Measurements from ENCODE around the gene PRSS57. TPM values are rescaled to one million over a fixed set of nuclear protein-coding genes. Genes with fewer than 3 reads are reported as not detected.
"Not testable (repeated sequence)": the region's sequence is repeated elsewhere in the genome, so short reads cannot be mapped to it uniquely, and the experiment has no call there.

PRSS57 gene
- polyA plus RNA-seq, 1 of the 3 experiments (the other 2 are of a cell fraction) = not detected

DNA sequence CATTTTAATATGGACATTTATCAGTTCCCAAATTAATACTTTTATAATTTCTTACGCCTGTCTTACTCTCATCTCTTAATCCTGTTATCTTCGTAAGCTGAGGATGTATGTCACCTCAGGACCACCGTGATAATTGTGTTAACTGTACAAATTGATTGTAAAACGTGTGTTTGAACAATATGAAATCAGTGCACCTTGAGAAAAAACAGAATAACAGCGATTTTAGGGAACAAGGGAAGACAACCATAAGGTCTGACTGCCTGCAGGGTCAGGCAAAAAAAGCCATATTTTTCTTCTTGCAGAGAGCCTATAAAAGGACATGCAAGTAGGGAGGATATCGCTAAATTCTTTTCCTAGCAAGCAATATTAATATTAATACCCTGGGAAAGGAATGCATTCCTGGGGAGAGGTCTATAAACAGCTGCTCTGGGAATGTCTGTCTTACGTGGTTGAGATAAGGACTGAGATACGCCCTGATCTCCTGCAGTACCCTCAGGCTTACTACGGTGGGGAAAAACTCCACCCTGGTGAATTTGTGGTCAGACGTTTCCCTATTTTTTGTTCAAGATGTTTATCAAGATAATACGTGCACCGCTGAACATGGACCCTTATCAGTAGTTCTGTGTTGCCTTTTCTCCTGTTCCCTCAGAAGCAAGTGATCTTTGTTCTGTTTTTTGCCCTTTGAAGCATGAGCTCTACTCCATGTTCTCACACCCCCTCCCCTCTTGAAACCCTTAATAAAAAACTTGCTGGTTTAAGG, 26.4 kb downstream of the PRSS57 start:
- H3K27me3 ChIP-seq (ENCODE audit: insufficient read depth); H2AFZ ChIP-seq (ENCODE audit: low read depth); H3K36me3 ChIP-seq (replicated peaks in 1 of 2; ENCODE audit: control insufficient read depth in 1 of 2, insufficient read depth in 2 of 2, low read length in 1 of 2); H3K27ac ChIP-seq (ENCODE audit: low read depth in 2 of 2, low read length in 1 of 2); H3K9me2 ChIP-seq; H3K4me2 ChIP-seq; H3F3A ChIP-seq (replicated peaks; ENCODE audit: insufficient read depth); H3K9me3 ChIP-seq; H3K4me3 ChIP-seq (ENCODE audit: low read depth in 2 of 2, low read length in 1 of 2); H3K9ac ChIP-seq; H4K20me1 ChIP-seq (ENCODE audit: insufficient read depth); POLR2A ChIA-PET; DNase-seq; H3K4me1 ChIP-seq (ENCODE audit: control insufficient read depth in 1 of 2, insufficient read depth in 2 of 2, low read depth in 1 of 2, low read length in 1 of 2); H3K79me2 ChIP-seq (ENCODE audit: insufficient read depth): not testable (repeated sequence)
- CTCF ChIA-PET = interaction anchor here (0.8 to 1.3 kb wide), 3 partner anchors 65 to 189 kb away, joined by 3 to 9 read pairs (median 4); no protein-coding TSS in a partner anchor
- WGBS (ENCODE audit: low lambda C conversion rate) = 31% methylated on average over 12 of the region's 12 CpGs

DNA sequence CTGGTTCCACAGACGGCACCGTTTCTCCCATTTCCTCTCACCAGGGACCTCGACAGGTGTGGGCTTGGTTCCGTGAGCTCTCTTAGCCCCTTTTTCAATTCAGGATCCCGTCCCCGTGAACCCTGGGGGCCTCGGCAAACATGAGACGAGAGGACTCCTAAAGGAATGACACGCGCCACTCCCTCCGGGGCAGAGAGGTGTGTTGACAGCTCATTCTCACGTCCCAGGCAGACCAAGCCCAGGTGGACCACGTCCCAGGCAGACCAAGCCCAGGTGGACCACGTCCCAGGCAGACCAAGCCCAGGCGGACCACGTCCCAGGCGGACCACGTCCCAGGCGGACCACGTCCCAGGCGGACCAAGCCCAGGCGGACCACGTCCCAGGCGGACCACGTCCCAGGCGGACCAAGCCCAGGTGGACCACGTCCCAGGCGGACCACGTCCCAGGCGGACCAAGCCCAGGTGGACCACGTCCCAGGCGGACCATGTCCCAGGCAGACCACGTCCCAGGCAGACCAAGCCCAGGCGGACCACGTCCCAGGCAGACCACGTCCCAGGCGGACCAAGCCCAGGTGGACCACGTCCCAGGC, 28.2 kb downstream of the PRSS57 start:
- Histone ChIP-seq H3K4me1 (ENCODE audit: control insufficient read depth in 1 of 2, insufficient read depth in 2 of 2, low read depth in 1 of 2, low read length in 1 of 2) (peaks cover 0 to 10% of the 10 kb centered on the region in 2 experiments; a peak in 1 of 4 replicates), H3K79me2 (ENCODE audit: insufficient read depth) (peaks cover 12% of the 10 kb centered on the region)
- CTCF ChIA-PET = interaction anchor here (1.1 to 1.7 kb wide), 3 partner anchors 8 to 67 kb away, joined by 3 to 8 read pairs (median 3); no protein-coding TSS in a partner anchor
- H3K4me3 ChIP-seq (ENCODE audit: low read depth in 2 of 2, low read length in 1 of 2); H3K9ac ChIP-seq; DNase-seq; H3K27me3 ChIP-seq (ENCODE audit: insufficient read depth); H3K27ac ChIP-seq (ENCODE audit: low read depth in 2 of 2, low read length in 1 of 2); H3K9me2 ChIP-seq; H2AFZ ChIP-seq (ENCODE audit: low read depth); H4K20me1 ChIP-seq (ENCODE audit: insufficient read depth); H3K36me3 ChIP-seq (replicated peaks in 1 of 2; ENCODE audit: control insufficient read depth in 1 of 2, insufficient read depth in 2 of 2, low read length in 1 of 2); H3K9me3 ChIP-seq; H3K4me2 ChIP-seq; POLR2A ChIA-PET; H3F3A ChIP-seq (replicated peaks; ENCODE audit: insufficient read depth): not testable (repeated sequence)
- 77% methylated on average over 12 of the region's 38 CpGs for WGBS (ENCODE audit: low lambda C conversion rate)

DNA sequence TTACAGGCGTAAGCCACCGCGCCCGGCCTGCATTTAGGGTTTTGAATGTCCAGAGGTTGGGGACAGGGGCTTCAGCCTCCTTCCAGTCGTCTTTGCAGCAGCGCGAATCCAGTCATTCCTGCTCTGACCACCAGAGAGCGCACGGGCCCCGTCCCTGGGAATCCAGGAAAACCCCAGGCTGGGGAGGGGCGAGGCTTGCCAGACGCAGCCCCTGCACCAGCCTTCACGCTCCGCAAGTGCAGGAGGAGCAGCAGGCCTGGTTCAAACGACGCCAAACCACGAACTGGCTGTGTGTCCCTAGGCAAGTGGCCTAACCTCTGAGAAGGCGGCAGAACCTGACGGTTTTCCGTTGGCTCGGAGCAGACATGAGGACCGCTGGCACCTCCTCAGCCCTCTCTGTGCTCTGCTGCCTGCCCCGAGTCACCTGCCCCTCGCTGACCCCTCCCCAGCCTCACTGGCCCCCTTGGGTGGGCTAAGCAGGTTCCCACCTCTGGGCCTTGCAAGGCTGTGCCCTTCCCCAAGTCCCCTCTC, 30.3 kb downstream of the PRSS57 start:
- Histone ChIP-seq H3K4me2 (peak overlapping the region; percentile 81; the same call in 1 of the 2 replicates), H3K9ac (no peak overlapping the region), H3K4me1 (ENCODE audit: control insufficient read depth in 1 of 2, insufficient read depth in 2 of 2, low read depth in 1 of 2, low read length in 1 of 2) (peaks cover 7 to 29% of the 10 kb centered on the region in 2 experiments; a peak in 2 of 4 replicates), H3F3A (replicated peaks; ENCODE audit: insufficient read depth) (peaks cover 8% of the 10 kb centered on the region), H3K36me3 (replicated peaks in 1 of 2; ENCODE audit: control insufficient read depth in 1 of 2, insufficient read depth in 2 of 2, low read length in 1 of 2) (no peaks in the 10 kb centered on the region), H3K79me2 (ENCODE audit: insufficient read depth) (peaks cover 33% of the 10 kb centered on the region), H2AFZ (ENCODE audit: low read depth) (peak overlapping the region; percentile 63; the same call in 1 of the 2 replicates), H3K9me2 (no peaks in the 10 kb centered on the region), H3K27me3 (ENCODE audit: insufficient read depth) (no peaks in the 10 kb centered on the region), H3K9me3 (no peaks in the 10 kb centered on the region), H3K27ac (ENCODE audit: low read depth in 2 of 2, low read length in 1 of 2) (peak overlapping the region in 1 of 2 experiments; percentile 44; a peak in 1 of 4 replicates), H3K4me3 (ENCODE audit: low read depth in 2 of 2, low read length in 1 of 2) (peak overlapping the region in 1 of 2 experiments; percentile 50; a peak in 1 of 4 replicates), H4K20me1 (ENCODE audit: insufficient read depth) (peaks cover 25% of the 10 kb centered on the region)
- ChIA-PET CTCF (interaction anchor here (1.4 kb wide), 1 partner anchor 69 kb away, joined by 7 read pairs; no protein-coding TSS in a partner anchor), POLR2A (no interaction called here)
- TF ChIP-seq YY1 (IDR thresholded peaks at IDR 0.05; ENCODE audit: low read depth) (no peak), RAD21 (IDR thresholded peaks at IDR 0.05; ENCODE audit: low read length) (peak; percentile 96), MXI1 (IDR thresholded peaks at IDR 0.05; ENCODE audit: low read depth, low read length) (peak; percentile 42; the same call in 1 of the 2 replicates), SMC3 (IDR thresholded peaks at IDR 0.05; ENCODE audit: low read depth, low read length) (peak; percentile 93), CHD2 (IDR thresholded peaks at IDR 0.05; ENCODE audit: low read length, partially characterized antibody) (peak; percentile 54), RCOR1 (IDR thresholded peaks at IDR 0.05; ENCODE audit: low read length) (peak; percentile 48; the same call in 1 of the 2 replicates)
- TF ChIP-seq, protein P1, sequence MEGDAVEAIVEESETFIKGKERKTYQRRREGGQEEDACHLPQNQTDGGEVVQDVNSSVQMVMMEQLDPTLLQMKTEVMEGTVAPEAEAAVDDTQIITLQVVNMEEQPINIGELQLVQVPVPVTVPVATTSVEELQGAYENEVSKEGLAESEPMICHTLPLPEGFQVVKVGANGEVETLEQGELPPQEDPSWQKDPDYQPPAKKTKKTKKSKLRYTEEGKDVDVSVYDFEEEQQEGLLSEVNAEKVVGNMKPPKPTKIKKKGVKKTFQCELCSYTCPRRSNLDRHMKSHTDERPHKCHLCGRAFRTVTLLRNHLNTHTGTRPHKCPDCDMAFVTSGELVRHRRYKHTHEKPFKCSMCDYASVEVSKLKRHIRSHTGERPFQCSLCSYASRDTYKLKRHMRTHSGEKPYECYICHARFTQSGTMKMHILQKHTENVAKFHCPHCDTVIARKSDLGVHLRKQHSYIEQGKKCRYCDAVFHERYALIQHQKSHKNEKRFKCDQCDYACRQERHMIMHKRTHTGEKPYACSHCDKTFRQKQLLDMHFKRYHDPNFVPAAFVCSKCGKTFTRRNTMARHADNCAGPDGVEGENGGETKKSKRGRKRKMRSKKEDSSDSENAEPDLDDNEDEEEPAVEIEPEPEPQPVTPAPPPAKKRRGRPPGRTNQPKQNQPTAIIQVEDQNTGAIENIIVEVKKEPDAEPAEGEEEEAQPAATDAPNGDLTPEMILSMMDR (IDR thresholded peaks at IDR 0.05) = peak; percentile 88
- TF ChIP-seq, protein P2, sequence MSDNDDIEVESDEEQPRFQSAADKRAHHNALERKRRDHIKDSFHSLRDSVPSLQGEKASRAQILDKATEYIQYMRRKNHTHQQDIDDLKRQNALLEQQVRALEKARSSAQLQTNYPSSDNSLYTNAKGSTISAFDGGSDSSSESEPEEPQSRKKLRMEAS (IDR thresholded peaks at IDR 0.05; ENCODE audit: low read depth) = peak; percentile 88
- TF ChIP-seq, protein P3, sequence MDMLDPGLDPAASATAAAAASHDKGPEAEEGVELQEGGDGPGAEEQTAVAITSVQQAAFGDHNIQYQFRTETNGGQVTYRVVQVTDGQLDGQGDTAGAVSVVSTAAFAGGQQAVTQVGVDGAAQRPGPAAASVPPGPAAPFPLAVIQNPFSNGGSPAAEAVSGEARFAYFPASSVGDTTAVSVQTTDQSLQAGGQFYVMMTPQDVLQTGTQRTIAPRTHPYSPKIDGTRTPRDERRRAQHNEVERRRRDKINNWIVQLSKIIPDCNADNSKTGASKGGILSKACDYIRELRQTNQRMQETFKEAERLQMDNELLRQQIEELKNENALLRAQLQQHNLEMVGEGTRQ (IDR thresholded peaks at IDR 0.05; ENCODE audit: borderline replicate concordance, low read depth, low read length) = no peak
- DNase-seq = peak; percentile 97
- 4% methylated on average over 13 of the region's 24 CpGs for WGBS (ENCODE audit: low lambda C conversion rate)
